ENCODE measurements around the gene CLEC5A.

DNA sequence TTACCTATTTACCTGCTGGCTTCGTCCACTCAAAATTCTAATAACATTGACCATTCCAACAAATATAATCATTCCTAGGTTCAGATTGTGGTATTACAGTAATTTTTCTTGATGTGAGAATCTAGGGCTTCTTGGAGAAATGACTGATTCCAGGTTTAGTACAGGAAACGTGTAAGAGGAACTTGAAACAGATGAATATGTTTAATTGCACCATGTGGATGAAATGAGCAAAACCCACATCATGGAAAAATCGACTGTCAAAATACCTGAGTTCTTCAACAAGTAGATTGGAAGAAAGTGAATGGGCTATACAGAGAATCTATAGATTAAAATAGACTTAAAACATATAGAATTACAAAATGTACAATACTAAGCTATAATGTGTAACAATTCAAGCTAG lies 55.4 kb downstream of the CLEC5A start:
- TF ChIP-seq, protein P1, sequence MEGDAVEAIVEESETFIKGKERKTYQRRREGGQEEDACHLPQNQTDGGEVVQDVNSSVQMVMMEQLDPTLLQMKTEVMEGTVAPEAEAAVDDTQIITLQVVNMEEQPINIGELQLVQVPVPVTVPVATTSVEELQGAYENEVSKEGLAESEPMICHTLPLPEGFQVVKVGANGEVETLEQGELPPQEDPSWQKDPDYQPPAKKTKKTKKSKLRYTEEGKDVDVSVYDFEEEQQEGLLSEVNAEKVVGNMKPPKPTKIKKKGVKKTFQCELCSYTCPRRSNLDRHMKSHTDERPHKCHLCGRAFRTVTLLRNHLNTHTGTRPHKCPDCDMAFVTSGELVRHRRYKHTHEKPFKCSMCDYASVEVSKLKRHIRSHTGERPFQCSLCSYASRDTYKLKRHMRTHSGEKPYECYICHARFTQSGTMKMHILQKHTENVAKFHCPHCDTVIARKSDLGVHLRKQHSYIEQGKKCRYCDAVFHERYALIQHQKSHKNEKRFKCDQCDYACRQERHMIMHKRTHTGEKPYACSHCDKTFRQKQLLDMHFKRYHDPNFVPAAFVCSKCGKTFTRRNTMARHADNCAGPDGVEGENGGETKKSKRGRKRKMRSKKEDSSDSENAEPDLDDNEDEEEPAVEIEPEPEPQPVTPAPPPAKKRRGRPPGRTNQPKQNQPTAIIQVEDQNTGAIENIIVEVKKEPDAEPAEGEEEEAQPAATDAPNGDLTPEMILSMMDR (IDR thresholded peaks at IDR 0.05; ENCODE audit: low read depth, low read length): no peak
- TF ChIP-seq POLR2A (IDR thresholded peaks at IDR 0.05; ENCODE audit: extremely low read depth, insufficient read length): no peak

Data from NB4 (cell line).